C4-2B (cell line): Measurements from ENCODE around the gene WIZ.

ENCODE experiments used
- H3K27ac ChIP-seq: fragments of 450-650 bp; 2 replicates; pipeline ENCODE4 v1.5.1; 2017
- ZFX ChIP-seq: fragments of 450-650 bp; IDR thresholded peaks from 2 replicates; pipeline ENCODE4 v1.6.1; 2017
- TF ChIP-seq, protein P1 (sequence below): fragments of 450-650 bp; conservative IDR thresholded peaks from 2 replicates; pipeline ENCODE4 v1.5.1; 2017; ENCODE audit warnings: mild to moderate bottlenecking

WIZ gene

GRCh38 chr19:15436012-15436825 lies 13.5 kb downstream of the WIZ start:
- TF ChIP-seq, protein P1, sequence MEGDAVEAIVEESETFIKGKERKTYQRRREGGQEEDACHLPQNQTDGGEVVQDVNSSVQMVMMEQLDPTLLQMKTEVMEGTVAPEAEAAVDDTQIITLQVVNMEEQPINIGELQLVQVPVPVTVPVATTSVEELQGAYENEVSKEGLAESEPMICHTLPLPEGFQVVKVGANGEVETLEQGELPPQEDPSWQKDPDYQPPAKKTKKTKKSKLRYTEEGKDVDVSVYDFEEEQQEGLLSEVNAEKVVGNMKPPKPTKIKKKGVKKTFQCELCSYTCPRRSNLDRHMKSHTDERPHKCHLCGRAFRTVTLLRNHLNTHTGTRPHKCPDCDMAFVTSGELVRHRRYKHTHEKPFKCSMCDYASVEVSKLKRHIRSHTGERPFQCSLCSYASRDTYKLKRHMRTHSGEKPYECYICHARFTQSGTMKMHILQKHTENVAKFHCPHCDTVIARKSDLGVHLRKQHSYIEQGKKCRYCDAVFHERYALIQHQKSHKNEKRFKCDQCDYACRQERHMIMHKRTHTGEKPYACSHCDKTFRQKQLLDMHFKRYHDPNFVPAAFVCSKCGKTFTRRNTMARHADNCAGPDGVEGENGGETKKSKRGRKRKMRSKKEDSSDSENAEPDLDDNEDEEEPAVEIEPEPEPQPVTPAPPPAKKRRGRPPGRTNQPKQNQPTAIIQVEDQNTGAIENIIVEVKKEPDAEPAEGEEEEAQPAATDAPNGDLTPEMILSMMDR = no peak
- no peak for TF ChIP-seq ZFX
- no peak overlapping the region for H3K27ac ChIP-seq

DNA sequence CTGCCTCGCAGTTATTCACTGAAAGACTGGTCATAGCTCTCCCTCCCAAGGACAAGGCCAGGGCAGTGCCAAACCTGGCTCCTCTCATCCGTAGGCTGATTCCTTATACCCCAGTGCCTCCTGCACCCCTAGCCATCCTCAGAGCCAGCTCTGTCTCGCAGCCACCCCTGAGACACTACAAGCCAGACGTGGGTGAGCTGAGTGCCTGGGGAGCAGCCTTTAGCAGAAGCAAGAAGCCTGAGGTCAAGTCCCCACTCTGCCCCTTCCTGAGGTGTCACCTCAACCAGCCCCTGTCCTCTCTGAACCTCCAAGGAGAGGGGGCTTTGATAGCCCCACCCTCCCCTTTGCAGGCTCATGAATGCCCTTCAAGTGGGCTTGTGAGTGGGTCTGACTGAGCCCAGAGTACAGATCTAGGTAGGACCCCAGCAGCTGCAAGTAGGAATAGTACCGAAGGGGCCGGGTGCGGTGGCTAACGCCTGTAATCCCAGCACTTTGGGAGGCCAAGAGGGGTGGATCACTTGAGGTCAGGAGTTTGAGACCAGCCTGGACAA lies 16.2 kb downstream of the WIZ start:
- H3K27ac ChIP-seq = peak overlapping the region; percentile 80
- no peak for TF ChIP-seq ZFX
- TF ChIP-seq, protein P1 = no peak

GRCh38 chr19:15432629-15433518 lies 16.9 kb downstream of the WIZ start:
- H3K27ac ChIP-seq = peak overlapping the region; percentile 80
- TF ChIP-seq, protein P1 = no peak
- TF ChIP-seq ZFX = 0 out of 2 replicates have a peak, but pooled peaks have one; percentile 11

GRCh38 chr19:15432018-15432494 lies 17.7 kb downstream of the WIZ start:
- H3K27ac ChIP-seq = peak overlapping the region; percentile 80
- TF ChIP-seq, protein P1 = no peak
- TF ChIP-seq ZFX = peak; percentile 56; the same call in 1 of the 2 replicates

- TF ChIP-seq, protein P1 = no peak
- no peak for TF ChIP-seq ZFX
- peak overlapping the region; percentile 80 for H3K27ac ChIP-seq
Measured at GRCh38 chr19:15431396-15432017, 18.2 kb downstream of the WIZ start.

DNA sequence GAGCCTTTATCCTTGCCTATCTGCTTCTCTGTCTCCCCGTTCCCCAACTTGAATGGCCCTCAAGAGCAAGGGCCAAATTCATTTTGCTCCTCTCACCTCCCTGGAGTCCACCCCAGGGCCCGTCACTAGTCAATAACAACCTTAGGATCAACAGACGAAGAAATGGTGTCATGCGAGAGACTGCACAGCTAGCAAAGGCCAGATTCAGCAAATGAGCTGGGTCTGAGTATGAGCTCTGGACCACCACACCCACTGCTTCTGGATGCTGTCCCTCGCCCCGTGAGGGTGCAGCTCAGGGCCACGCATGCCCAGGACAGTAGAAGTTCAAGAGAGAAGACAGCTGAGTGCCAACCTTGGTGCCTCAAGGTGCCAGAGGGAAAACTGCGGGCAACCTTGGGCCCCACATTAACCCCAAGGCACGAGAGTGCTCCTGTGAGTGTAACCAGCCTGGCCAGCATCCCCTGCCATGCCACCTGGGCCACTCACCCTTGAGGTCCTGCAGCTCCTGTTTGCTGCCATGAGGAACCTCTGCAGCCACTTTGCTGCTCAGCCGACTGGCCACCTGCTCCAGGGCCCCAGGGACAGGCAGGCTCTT lies 19.1 kb downstream of the WIZ start:
- TF ChIP-seq ZFX = no peak
- TF ChIP-seq, protein P1 = no peak
- H3K27ac ChIP-seq = peak overlapping the region; percentile 80
